GM21367 (cell line): ENCODE data around the gene NT5DC3.

ENCODE experiments used
- ATAC-seq: cut with Tn5 transposase; IDR thresholded peaks from one replicate; pipeline ENCODE4 v1.9.1; 2021; ENCODE audit not compliant: unreplicated experiment

NT5DC3 gene

GRCh38 chr12:103833095-103833775, 7.8 kb downstream of the NT5DC3 start:
- no peak for ATAC-seq

GRCh38 chr12:103832048-103832997, 8.7 kb downstream of the NT5DC3 start:
- ATAC-seq: no peak

GRCh38 chr12:103830730-103831320, 10.2 kb downstream of the NT5DC3 start:
- no peak for ATAC-seq

GRCh38 chr12:103830025-103830725, 10.9 kb downstream of the NT5DC3 start:
- ATAC-seq: no peak

- ATAC-seq: no peak
Measured at GRCh38 chr12:103829092-103829491, 11.9 kb downstream of the NT5DC3 start.

- ATAC-seq: no peak
Measured at GRCh38 chr12:103827911-103828391, 13.1 kb downstream of the NT5DC3 start.

GRCh38 chr12:103824845-103825244, 16.2 kb downstream of the NT5DC3 start:
- no peak for ATAC-seq

- ATAC-seq: no peak
Measured at GRCh38 chr12:103824290-103824689, 16.7 kb downstream of the NT5DC3 start.

- ATAC-seq: no peak
Measured at GRCh38 chr12:103823871-103824270, 17.2 kb downstream of the NT5DC3 start.

GRCh38 chr12:103821773-103822172, 19.3 kb downstream of the NT5DC3 start:
- ATAC-seq: no peak

- no peak for ATAC-seq
Measured at GRCh38 chr12:103820881-103821489, 20.0 kb downstream of the NT5DC3 start.

- ATAC-seq: no peak
Measured at GRCh38 chr12:103820361-103820760, 20.7 kb downstream of the NT5DC3 start.

GRCh38 chr12:103819892-103820291, 21.1 kb downstream of the NT5DC3 start:
- no peak for ATAC-seq

- no peak for ATAC-seq
Measured at GRCh38 chr12:103819312-103819711, 21.7 kb downstream of the NT5DC3 start.

- ATAC-seq: no peak
Measured at GRCh38 chr12:103817791-103818190, 23.2 kb downstream of the NT5DC3 start.

- no peak for ATAC-seq
Measured at GRCh38 chr12:103816663-103817062, 24.4 kb downstream of the NT5DC3 start.

GRCh38 chr12:103814436-103814835, 26.6 kb downstream of the NT5DC3 start:
- no peak for ATAC-seq

GRCh38 chr12:103813949-103814348, 27.1 kb downstream of the NT5DC3 start:
- no peak for ATAC-seq

- ATAC-seq: no peak
Measured at GRCh38 chr12:103813426-103813825, 27.6 kb downstream of the NT5DC3 start.

GRCh38 chr12:103812789-103813188, 28.2 kb downstream of the NT5DC3 start:
- no peak for ATAC-seq

- ATAC-seq: no peak
Measured at GRCh38 chr12:103811791-103812190, 29.2 kb downstream of the NT5DC3 start.
